Activated CD8-positive, alpha-beta T cell treated with anti-CD3 and anti-CD28 coated beads, Interleukin-2, amount 10 ng/mL, durations not matched to agents 7 days and 5 days (primary cell): ENCODE measurements around the gene STRIP1. TPM values are rescaled to one million over a fixed set of nuclear protein-coding genes. Genes with fewer than 3 reads are reported as not detected.

Experiments
- ATAC-seq: fragments of 150-1000 bp; cut with Tn5 transposase; one replicate; pipeline ENCODE4 v1.10.0; 2021; ENCODE audit warnings: moderate library complexity
- CTCF ChIA-PET: fragments of 350-600 bp; sonication (Branson Sonifier 250); formaldehyde crosslinking; loops from one replicate; lab custom pipeline; 2021; ENCODE audit warnings: antibody characterized with exemption; lab: Charles Lee
- POLR2A ChIA-PET: fragments of 350-600 bp; sonication (Branson Sonifier 250); formaldehyde crosslinking; loops from one replicate; lab custom pipeline; 2021; ENCODE audit warnings: antibody characterized with exemption; lab: Charles Lee
- DNase-seq: peaks from one replicate; pipeline ENCODE4 v3.0.0-alpha.2; 2020
- H3K27ac Mint-ChIP-seq: one replicate; pipeline ENCODE4 v1.8.0; 2021; ENCODE audit warnings: mild to moderate bottlenecking, mixed read lengths
- H3K27me3 Mint-ChIP-seq: one replicate; pipeline ENCODE4 v1.8.0; 2021; ENCODE audit warnings: low read depth, mixed read lengths
- H3K36me3 Mint-ChIP-seq: one replicate; pipeline ENCODE4 v1.8.0; 2021; ENCODE audit warnings: low read depth, mixed read lengths
- H3K4me1 Mint-ChIP-seq: one replicate; pipeline ENCODE4 v1.8.0; 2021; ENCODE audit warnings: low read depth, mixed read lengths
- H3K4me3 Mint-ChIP-seq: one replicate; pipeline ENCODE4 v1.8.0; 2021; ENCODE audit warnings: mild to moderate bottlenecking, mixed read lengths
- H3K9me3 Mint-ChIP-seq: one replicate; pipeline ENCODE4 v1.8.0; 2022; ENCODE audit warnings: mixed read lengths; ENCODE audit not compliant: insufficient read depth
- total RNA-seq, 2 experiments: library from RNA; stranded (reverse); gene quantifications; one replicate each; pipeline ENCODE4 v1.2.3, GENCODE V29; 2021

The STRIP1 gene
- total RNA-seq, 2 experiments from 2014 or later, result 33.2 to 35.9 TPM

DNA sequence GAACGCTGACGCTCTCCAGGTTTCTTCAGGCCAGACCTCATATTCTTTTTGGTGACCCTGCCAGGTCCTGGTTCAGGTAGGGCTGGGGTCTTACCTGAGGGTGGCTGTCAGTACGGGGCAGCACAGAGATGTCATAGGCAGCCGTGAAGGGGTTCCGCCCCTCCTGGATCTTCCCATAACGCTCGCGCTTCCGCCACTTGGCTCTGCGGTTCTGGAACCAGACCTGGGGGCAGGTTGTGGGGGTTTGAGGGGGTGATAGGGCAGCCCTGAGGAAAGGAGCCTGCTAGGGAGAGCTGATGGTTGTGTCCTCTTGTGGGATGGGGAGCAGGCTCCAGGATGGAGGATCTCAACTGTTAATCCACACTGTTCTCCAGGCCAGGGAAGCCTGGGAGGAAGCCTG lies 26.9 kb downstream of the STRIP1 start:
- peaks cover 7% of the 10 kb centered on the region for H3K4me1 Mint-ChIP-seq
- H3K9me3 Mint-ChIP-seq, result no peaks in the 10 kb centered on the region
- H3K36me3 Mint-ChIP-seq, result peaks cover 10% of the 10 kb centered on the region
- H3K4me3 Mint-ChIP-seq, result no peak overlapping the region
- ATAC-seq, result no peak
- POLR2A ChIA-PET, result no interaction called here
- peaks cover 7% of the 10 kb centered on the region for H3K27me3 Mint-ChIP-seq
- H3K27ac Mint-ChIP-seq, result no peak overlapping the region
- DNase-seq, result no peak
- CTCF ChIA-PET, result interaction anchor here (2.1 to 2.8 kb wide), 2 partner anchors 20 to 44 kb away, joined by 12 to 14 read pairs; no protein-coding TSS in a partner anchor

DNA sequence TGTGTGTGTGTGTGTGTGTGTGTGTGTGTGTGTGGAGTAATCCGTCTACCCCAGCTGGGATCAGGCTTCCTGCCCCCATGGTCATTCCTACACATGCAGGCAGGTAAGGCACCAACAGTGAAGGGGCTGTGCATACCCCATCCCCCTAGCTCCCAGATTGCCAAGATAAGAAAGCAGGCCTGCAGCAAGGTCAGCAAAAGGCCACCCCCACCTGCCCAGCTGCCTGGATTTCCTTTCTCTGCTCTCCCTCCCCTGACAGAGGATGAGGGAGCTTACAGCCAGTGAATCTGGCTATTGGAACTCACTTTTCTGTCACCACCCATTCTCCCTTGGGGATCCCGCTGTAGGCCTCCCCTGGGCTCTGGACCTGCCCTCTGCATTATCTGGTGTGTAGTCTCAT lies 28.2 kb downstream of the STRIP1 start:
- H3K4me3 Mint-ChIP-seq, result no peak overlapping the region
- DNase-seq (no peak), ATAC-seq (no peak)
- H3K4me1 Mint-ChIP-seq, result peaks cover 7% of the 10 kb centered on the region
- H3K9me3 Mint-ChIP-seq, result no peaks in the 10 kb centered on the region
- no peak overlapping the region for H3K27ac Mint-ChIP-seq
- peaks cover 9% of the 10 kb centered on the region for H3K36me3 Mint-ChIP-seq
- ChIA-PET CTCF (interaction anchor here (0.6 to 1.5 kb wide), 6 partner anchors 9 to 757 kb away, joined by 3 to 6 read pairs (median 4); partner anchors contain the start of gene STRIP1), POLR2A (no interaction called here)
- peaks cover 20% of the 10 kb centered on the region for H3K27me3 Mint-ChIP-seq

DNA sequence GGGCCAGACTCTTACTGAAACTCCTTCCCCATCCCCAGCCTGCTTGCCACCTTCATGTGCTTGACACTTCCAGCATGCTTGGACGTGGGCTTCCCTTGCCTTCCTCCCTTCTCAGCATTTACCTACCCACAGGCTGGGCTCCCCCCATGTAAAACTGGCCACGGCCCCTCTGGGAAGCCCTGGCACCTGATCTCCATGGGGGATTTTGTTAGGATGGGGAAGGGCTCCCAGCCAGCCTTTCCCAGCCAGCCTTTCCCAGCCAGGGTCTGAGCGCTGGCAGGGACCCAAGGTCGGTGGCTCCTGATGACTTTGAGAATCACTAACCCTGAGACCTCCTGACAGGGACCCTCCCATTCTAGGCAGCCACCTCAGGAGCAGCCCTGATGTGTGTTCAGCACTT lies 29.4 kb downstream of the STRIP1 start:
- Mint-ChIP-seq H3K27me3 (peaks cover 32% of the 10 kb centered on the region), H3K36me3 (peaks cover 7% of the 10 kb centered on the region), H3K9me3 (no peaks in the 10 kb centered on the region), H3K27ac (no peak overlapping the region), H3K4me1 (peaks cover 13% of the 10 kb centered on the region), H3K4me3 (no peak overlapping the region)
- ChIA-PET CTCF (interaction anchor here (1.0 to 1.1 kb wide), 3 partner anchors 9 to 24 kb away, joined by 3 to 5 read pairs (median 4); no protein-coding TSS in a partner anchor), POLR2A (no interaction called here)
- DNase-seq, result no peak
- no peak for ATAC-seq

DNA sequence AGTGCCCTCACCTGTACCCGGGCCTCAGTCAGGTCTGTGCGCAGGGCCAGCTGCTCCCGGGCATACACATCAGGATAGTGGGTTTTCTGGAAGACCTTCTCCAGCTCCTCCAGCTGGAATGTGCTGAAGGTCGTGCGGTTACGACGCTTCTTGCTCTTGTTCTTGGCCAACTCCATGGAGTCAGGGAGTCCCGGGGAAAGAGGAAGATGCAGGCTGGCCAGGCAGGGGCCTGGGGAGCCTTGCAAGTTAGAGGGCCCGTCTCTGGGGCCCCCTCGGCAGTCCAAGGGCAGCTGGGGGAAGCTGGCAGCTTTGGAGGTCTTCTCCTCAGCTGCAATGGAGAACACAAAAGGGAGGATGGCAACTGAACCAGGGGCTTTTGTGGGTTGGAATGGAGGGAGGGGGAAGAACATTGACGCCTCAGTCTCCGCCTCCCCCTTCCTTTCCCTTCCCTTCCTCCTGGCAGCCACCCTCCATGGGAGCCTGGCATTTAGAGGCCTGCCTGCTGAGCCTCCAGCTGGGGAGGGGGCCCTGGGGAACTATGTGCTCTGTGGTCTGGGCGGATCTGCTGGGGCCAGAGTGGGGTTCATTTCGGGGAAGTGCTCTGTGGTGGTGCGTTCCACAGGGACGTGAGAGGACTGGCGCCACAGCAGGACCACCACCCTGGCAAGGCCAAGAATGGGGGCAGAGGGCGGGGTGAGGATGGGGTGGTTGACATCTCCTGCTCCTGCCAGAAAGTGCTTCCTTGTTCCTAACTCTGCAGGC lies 30.3 kb downstream of the STRIP1 start:
- POLR2A ChIA-PET, result no interaction called here
- DNase-seq, result no peak
- CTCF ChIA-PET, result interaction anchor here (1.0 to 1.3 kb wide), 4 partner anchors 10 to 23 kb away, joined by 3 to 5 read pairs (median 4); no protein-coding TSS in a partner anchor
- peaks cover 41% of the 10 kb centered on the region for H3K27me3 Mint-ChIP-seq
- peaks cover 11% of the 10 kb centered on the region for H3K4me1 Mint-ChIP-seq
- peaks cover 4% of the 10 kb centered on the region for H3K36me3 Mint-ChIP-seq
- ATAC-seq, result no peak
- no peak overlapping the region for H3K4me3 Mint-ChIP-seq
- no peaks in the 10 kb centered on the region for H3K9me3 Mint-ChIP-seq
- no peak overlapping the region for H3K27ac Mint-ChIP-seq

DNA sequence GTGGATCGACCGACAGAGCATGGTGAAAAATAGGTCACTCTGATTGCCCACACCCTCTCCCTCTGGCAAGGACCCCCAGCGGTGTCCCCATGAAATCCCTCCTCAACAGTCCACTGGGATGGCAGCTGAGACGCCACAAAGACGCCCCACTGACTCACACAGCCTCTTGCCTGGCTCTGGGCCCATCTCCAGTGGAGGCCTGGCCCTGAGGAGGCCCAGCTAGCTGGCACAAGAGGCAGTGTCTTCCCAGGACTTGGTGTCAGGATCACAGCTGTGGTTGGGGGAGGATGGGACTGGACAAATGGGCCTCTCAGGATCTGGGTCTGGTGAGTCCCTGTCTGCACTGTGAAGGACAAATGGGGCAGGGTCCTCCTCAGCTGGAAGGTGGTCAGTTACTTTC lies 31.4 kb downstream of the STRIP1 start:
- Mint-ChIP-seq H3K9me3 (no peaks in the 10 kb centered on the region), H3K27ac (no peak overlapping the region), H3K4me3 (no peak overlapping the region), H3K36me3 (no peaks in the 10 kb centered on the region), H3K27me3 (peaks cover 46% of the 10 kb centered on the region), H3K4me1 (peaks cover 9% of the 10 kb centered on the region)
- CTCF ChIA-PET, result interaction anchor here (0.6 to 2.5 kb wide), 5 partner anchors 12 to 519 kb away, joined by 3 to 11 read pairs (median 3); no protein-coding TSS in a partner anchor
- ATAC-seq, result no peak
- no peak for DNase-seq
- POLR2A ChIA-PET, result no interaction called here

DNA sequence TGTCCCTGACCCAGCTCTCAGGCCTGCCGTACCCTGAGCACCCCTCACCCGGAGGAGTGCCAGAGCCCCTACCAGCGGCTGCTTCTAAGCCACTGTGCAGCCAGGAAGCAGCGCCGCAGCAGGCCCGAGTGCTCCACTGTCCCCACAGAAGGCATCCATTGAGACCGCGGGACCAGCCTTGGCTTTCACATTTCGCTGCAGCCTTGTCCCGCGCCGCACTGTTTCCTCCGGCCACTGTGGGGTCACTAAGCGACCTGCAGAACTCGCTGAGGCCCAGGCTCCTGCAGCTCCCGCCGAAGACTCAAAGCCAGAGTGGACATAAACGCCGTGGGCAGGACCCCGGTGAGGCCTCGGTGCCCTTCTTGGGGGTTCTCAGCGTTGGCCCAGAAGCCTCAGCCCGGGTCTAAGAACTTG lies 33.1 kb downstream of the STRIP1 start:
- ATAC-seq, result no peak
- Mint-ChIP-seq H3K27me3 (peaks cover 61% of the 10 kb centered on the region), H3K36me3 (no peaks in the 10 kb centered on the region), H3K4me3 (no peak overlapping the region), H3K27ac (no peak overlapping the region), H3K4me1 (peaks cover 9% of the 10 kb centered on the region), H3K9me3 (no peaks in the 10 kb centered on the region)
- POLR2A ChIA-PET, result no interaction called here
- CTCF ChIA-PET, result interaction anchor here (0.9 to 2.5 kb wide), 4 partner anchors 11 to 21 kb away, joined by 3 to 11 read pairs (median 4); no protein-coding TSS in a partner anchor
- DNase-seq, result no peak

DNA sequence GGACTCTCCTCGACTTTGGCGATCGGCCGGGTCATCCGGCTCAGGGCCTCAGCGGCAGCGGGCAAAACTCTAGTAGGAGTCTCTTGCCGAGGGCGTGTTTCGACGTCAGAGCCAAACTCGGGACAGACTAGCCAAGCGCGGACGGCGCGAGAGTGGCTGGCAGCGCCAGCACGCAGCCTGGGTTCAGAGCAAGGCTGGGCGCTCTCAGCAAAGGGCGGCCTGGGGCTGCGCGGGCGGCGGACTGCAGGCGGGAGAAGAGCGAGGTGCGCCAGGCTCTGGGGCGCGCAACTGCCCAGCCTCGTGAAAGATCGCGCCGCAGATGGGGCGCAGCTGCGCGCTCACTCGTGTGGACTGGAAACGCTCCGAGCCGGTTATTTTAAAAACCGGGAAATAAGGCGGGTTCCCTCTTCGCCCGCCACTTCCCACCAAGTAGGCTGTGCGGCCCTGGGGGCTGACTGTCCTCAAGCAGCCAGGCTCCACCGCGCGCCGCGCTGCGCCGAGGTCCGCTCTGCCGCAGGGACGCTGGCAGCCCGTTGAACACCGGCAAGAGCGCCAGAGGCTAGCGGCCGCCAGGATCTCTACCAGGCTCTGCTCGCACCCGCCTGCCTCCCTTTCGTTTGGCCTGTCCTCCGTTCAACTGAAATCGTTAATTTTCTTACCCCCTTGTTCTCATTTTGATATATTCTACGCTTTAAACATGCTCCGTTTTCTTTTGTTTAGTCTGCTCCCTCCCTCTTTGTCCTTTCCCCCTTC lies 33.6 kb downstream of the STRIP1 start:
- ChIA-PET CTCF (interaction anchor here (0.9 to 2.5 kb wide), 4 partner anchors 8 to 20 kb away, joined by 3 to 11 read pairs (median 4); no protein-coding TSS in a partner anchor), POLR2A (no interaction called here)
- Mint-ChIP-seq H3K4me1 (peaks cover 9% of the 10 kb centered on the region), H3K27me3 (peaks cover 67% of the 10 kb centered on the region), H3K27ac (no peak overlapping the region), H3K9me3 (no peaks in the 10 kb centered on the region), H3K4me3 (peak overlapping the region; percentile 38), H3K36me3 (no peaks in the 10 kb centered on the region)
- ATAC-seq (no peak), DNase-seq (no peak)

DNA sequence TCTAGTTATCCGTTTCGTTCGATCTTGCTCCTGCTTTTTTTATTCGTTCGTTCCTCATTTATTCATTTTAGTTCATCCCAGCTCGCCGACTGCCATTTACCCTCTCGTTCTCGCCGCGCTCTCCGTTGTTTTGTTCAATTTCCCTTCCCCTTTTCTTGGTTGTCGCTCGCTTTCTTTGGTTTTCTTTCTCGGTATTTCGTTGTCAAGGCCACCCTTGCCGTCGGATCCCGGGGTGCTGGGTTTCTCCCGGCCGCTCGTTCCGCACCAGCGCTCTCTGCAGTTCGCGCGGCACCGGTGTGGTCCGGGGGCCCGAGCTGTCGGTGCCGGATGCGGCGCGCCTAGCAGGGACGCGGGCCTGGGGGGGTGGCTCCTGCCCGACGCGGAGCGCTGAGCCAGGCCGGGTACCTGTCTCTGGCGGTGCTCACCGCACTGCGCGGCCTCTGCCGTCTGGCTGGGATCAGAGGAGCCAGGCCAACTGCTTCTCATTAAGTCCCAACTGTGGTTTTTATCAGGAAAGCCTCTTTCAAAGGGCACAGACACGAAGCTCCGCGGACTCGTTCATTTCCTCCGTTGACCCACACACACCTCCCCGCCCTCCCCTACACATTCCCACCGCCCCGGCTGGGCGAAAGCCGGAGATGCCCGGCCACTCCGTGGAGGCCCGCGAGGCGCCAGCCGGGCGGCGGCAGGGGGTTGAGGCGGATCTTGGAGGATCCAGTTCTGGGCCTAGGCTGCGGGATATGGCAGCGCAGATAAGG lies 34.4 kb downstream of the STRIP1 start:
- peaks cover 9% of the 10 kb centered on the region for H3K4me1 Mint-ChIP-seq
- ATAC-seq, result peak; percentile 63
- DNase-seq, result peak; percentile 31
- ChIA-PET POLR2A (no interaction called here), CTCF (interaction anchor here (1.2 to 1.5 kb wide), 2 partner anchors 8 to 13 kb away, joined by 3 to 5 read pairs; no protein-coding TSS in a partner anchor)
- H3K4me3 Mint-ChIP-seq, result peak overlapping the region; percentile 38
- no peaks in the 10 kb centered on the region for H3K9me3 Mint-ChIP-seq
- H3K27me3 Mint-ChIP-seq, result peaks cover 73% of the 10 kb centered on the region
- no peak overlapping the region for H3K27ac Mint-ChIP-seq
- no peaks in the 10 kb centered on the region for H3K36me3 Mint-ChIP-seq

DNA sequence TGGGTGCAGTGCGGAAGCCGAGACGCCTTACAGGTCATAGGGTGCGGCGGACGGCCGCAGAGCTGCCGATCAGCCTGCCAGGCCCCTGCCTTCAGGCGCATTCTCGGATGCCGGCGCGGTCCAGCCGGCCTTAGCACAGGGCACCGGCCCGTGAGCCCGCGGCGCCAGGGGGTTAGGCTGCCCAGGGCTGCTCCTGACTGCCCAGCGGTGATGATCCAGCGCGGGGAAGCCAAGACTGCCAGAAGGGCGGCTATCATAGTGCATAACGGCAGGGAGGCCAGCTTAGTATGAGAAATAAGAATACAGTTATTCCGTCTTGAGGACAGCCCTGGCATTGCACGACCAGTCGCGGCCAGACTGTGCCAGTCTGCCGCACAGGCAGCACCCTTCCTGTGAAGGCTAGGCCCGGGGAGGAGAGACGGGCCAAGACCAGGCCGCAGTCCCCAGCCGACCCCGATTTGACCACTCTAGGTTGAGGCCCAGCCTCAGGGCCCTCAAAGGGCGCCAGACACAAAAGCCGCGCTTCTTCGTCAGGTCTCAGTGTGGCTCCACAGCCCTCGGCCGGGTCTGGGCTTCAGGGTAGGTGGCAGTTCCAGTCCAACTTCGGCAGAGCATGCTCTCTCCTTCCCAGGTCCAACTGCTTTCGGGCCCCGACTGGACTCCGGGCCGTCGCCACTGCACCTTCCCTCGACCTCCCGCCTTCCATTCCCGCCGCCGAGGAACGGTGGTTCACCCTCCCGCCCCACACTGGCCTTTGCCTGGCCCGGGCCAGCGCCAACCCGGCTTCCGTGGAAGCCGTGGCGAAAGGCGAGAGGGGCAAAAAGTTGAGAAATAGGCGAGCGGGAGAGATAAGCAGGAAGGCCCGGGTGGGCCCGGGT lies 35.2 kb downstream of the STRIP1 start:
- ChIA-PET POLR2A (no interaction called here), CTCF (interaction anchor here (1.2 kb wide), 1 partner anchor 9 kb away, joined by 3 read pairs; no protein-coding TSS in a partner anchor)
- H3K36me3 Mint-ChIP-seq, result no peaks in the 10 kb centered on the region
- H3K4me1 Mint-ChIP-seq, result peaks cover 9% of the 10 kb centered on the region
- H3K27ac Mint-ChIP-seq, result no peak overlapping the region
- H3K9me3 Mint-ChIP-seq, result no peaks in the 10 kb centered on the region
- ATAC-seq, result no peak
- no peak for DNase-seq
- H3K27me3 Mint-ChIP-seq, result peaks cover 79% of the 10 kb centered on the region
- H3K4me3 Mint-ChIP-seq, result no peak overlapping the region

DNA sequence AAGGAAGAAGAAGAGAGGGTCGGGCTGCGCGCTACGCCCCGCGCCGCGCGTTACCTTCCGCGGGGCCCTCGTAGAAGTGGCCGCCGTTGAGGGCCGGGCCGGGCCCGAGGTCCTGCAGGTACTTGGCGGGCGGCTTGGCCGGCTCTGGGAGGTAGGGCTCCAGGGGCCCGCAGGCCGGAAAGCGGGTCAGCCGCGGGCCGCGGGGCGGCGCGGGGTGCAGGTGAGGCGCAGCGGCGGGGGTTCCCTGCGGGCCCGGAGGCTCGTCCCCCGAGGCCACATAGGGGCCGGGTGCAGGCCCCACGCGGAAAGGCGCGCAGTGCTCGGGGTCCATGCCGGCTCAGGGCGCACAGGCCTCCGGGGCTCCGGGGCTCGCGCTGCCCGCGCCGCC lies 35.9 kb downstream of the STRIP1 start:
- ATAC-seq (no peak), DNase-seq (no peak)
- no peak overlapping the region for H3K27ac Mint-ChIP-seq
- ChIA-PET CTCF (interaction anchor here (0.9 kb wide), 1 partner anchor 18 kb away, joined by 4 read pairs; no protein-coding TSS in a partner anchor), POLR2A (no interaction called here)
- no peaks in the 10 kb centered on the region for H3K36me3 Mint-ChIP-seq
- H3K27me3 Mint-ChIP-seq, result peaks cover 82% of the 10 kb centered on the region
- H3K4me3 Mint-ChIP-seq, result no peak overlapping the region
- H3K4me1 Mint-ChIP-seq, result peaks cover 9% of the 10 kb centered on the region
- no peaks in the 10 kb centered on the region for H3K9me3 Mint-ChIP-seq
